ENCODE data around the gene ARFGEF3. TPM values are rescaled to one million over a fixed set of nuclear protein-coding genes. Genes with fewer than 3 reads are reported as not detected.
"Not testable (repeated sequence)": the region's sequence is repeated elsewhere in the genome, so short reads cannot be mapped to it uniquely, and the experiment has no call there.

The ARFGEF3 gene
- total RNA-seq, 1 experiment from 2014 or later = 5.2 TPM

- no peaks in the 10 kb centered on the region for H3K9me3 ChIP-seq
- H3K4me3 Mint-ChIP-seq (ENCODE audit: unreplicated experiment) = no peak overlapping the region
- no peaks in the 10 kb centered on the region for H3K4me1 ChIP-seq
- H3K36me3 Mint-ChIP-seq (ENCODE audit: insufficient read depth, unreplicated experiment) = no peaks in the 10 kb centered on the region
- H3K9me3 Mint-ChIP-seq (ENCODE audit: unreplicated experiment) = no peaks in the 10 kb centered on the region
- H3K27me3 ChIP-seq (replicated peaks; ENCODE audit: control insufficient read depth, insufficient read depth, low read length) = no peaks in the 10 kb centered on the region
- no peak for DNase-seq
- no peak overlapping the region for H3K4me3 ChIP-seq (ENCODE audit: low read depth, low read length)
- ChIA-PET POLR2A (no interaction called here), CTCF (interaction anchor here (1.3 kb wide), 1 partner anchor 95 kb away, joined by 5 read pairs; no protein-coding TSS in a partner anchor)
- H3K36me3 ChIP-seq (ENCODE audit: control insufficient read depth, insufficient read depth, low read length) = no peaks in the 10 kb centered on the region
- intact Hi-C loops (cut with micrococcal nuclease; ENCODE audit: unreplicated experiment) = no loop called here
- H3K27me3 Mint-ChIP-seq (ENCODE audit: insufficient read depth, unreplicated experiment) = no peaks in the 10 kb centered on the region
- no peak overlapping the region for H3K27ac Mint-ChIP-seq (ENCODE audit: unreplicated experiment)
- BruUV-seq (replicated peaks) = no TSS peak
- peak in 1 of 2 experiments; percentile 4 for TF ChIP-seq CTCF (IDR thresholded peaks at IDR 0.05; ENCODE audit: insufficient read depth in 1 of 2, low read depth in 1 of 2, low read length in 1 of 2, severe bottlenecking in 1 of 2, unreplicated experiment in 1 of 2)
- H3K4me1 Mint-ChIP-seq (ENCODE audit: low read depth, unreplicated experiment) = no peaks in the 10 kb centered on the region
These were observed 49.4 kb downstream of the ARFGEF3 start for GRCh38 chr6:138211048-138211581.

- no peaks in the 10 kb centered on the region for H3K27me3 ChIP-seq (replicated peaks; ENCODE audit: control insufficient read depth, insufficient read depth, low read length)
- H3K9me3 Mint-ChIP-seq (ENCODE audit: unreplicated experiment) = no peaks in the 10 kb centered on the region
- H3K9me3 ChIP-seq = no peaks in the 10 kb centered on the region
- intact Hi-C loops (cut with micrococcal nuclease; ENCODE audit: unreplicated experiment) = no loop called here
- no peak overlapping the region for H3K4me3 Mint-ChIP-seq (ENCODE audit: unreplicated experiment)
- no peaks in the 10 kb centered on the region for H3K4me1 Mint-ChIP-seq (ENCODE audit: low read depth, unreplicated experiment)
- no peak overlapping the region for H3K4me3 ChIP-seq (ENCODE audit: low read depth, low read length)
- H3K36me3 ChIP-seq (ENCODE audit: control insufficient read depth, insufficient read depth, low read length) = no peaks in the 10 kb centered on the region
- BruUV-seq (replicated peaks) = no TSS peak
- ChIA-PET POLR2A (no interaction called here), CTCF (interaction anchor here (1.3 kb wide), 1 partner anchor 96 kb away, joined by 5 read pairs; no protein-coding TSS in a partner anchor)
- no peak overlapping the region for H3K27ac Mint-ChIP-seq (ENCODE audit: unreplicated experiment)
- no peaks in the 10 kb centered on the region for H3K36me3 Mint-ChIP-seq (ENCODE audit: insufficient read depth, unreplicated experiment)
- DNase-seq = no peak
- no peak for TF ChIP-seq CTCF (IDR thresholded peaks at IDR 0.05; ENCODE audit: insufficient read depth in 1 of 2, low read depth in 1 of 2, low read length in 1 of 2, severe bottlenecking in 1 of 2, unreplicated experiment in 1 of 2)
- H3K27me3 Mint-ChIP-seq (ENCODE audit: insufficient read depth, unreplicated experiment) = no peaks in the 10 kb centered on the region
- H3K4me1 ChIP-seq = no peaks in the 10 kb centered on the region
These were observed 49.9 kb downstream of the ARFGEF3 start for GRCh38 chr6:138211601-138212000.

- H3K27me3 Mint-ChIP-seq (ENCODE audit: insufficient read depth, unreplicated experiment); H3K9me3 Mint-ChIP-seq (ENCODE audit: unreplicated experiment); intact Hi-C loops (cut with micrococcal nuclease; ENCODE audit: unreplicated experiment); DNase-seq; BruUV-seq (replicated peaks); H3K36me3 ChIP-seq (ENCODE audit: control insufficient read depth, insufficient read depth, low read length); H3K36me3 Mint-ChIP-seq (ENCODE audit: insufficient read depth, unreplicated experiment); H3K27ac Mint-ChIP-seq (ENCODE audit: unreplicated experiment); H3K27me3 ChIP-seq (replicated peaks; ENCODE audit: control insufficient read depth, insufficient read depth, low read length); POLR2A ChIA-PET; H3K4me1 ChIP-seq; H3K9me3 ChIP-seq; H3K4me1 Mint-ChIP-seq (ENCODE audit: low read depth, unreplicated experiment); CTCF ChIA-PET; H3K4me3 ChIP-seq (ENCODE audit: low read depth, low read length); H3K4me3 Mint-ChIP-seq (ENCODE audit: unreplicated experiment): not testable (repeated sequence)
These were observed 50.8 kb downstream of the ARFGEF3 start for GRCh38 chr6:138212530-138212929.
